ENCODE data around the gene ZC2HC1C. TPM values are rescaled to one million over a fixed set of nuclear protein-coding genes. Genes with fewer than 3 reads are reported as not detected.

Gene ZC2HC1C
- total and polyA plus RNA-seq, 9 of the 15 experiments (the other 6 are each of a cell fraction or from before 2014, with no cell fraction given), result 6.3 to 9.2 (median 7.7) TPM

DNA sequence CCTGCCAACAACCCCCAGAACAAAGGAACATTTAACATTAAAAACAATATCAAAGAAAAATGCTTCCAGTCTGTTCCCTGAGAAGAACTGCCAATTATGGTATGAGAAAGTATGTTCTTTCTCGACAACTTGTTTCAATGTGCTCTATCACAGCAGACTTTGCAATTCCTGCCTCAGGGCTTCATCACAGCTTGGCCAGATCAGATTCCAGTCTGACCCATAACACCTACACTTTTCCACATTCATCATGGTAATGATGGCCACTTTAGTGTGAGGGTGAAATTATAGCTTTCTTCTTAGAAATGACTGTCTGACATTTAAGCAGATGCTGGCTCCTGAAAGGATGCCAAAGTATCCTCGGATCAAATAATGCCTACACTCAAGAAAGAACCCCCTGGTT lies 40.4 kb downstream of the ZC2HC1C start (continued):
- TF ChIP-seq, protein P1, sequence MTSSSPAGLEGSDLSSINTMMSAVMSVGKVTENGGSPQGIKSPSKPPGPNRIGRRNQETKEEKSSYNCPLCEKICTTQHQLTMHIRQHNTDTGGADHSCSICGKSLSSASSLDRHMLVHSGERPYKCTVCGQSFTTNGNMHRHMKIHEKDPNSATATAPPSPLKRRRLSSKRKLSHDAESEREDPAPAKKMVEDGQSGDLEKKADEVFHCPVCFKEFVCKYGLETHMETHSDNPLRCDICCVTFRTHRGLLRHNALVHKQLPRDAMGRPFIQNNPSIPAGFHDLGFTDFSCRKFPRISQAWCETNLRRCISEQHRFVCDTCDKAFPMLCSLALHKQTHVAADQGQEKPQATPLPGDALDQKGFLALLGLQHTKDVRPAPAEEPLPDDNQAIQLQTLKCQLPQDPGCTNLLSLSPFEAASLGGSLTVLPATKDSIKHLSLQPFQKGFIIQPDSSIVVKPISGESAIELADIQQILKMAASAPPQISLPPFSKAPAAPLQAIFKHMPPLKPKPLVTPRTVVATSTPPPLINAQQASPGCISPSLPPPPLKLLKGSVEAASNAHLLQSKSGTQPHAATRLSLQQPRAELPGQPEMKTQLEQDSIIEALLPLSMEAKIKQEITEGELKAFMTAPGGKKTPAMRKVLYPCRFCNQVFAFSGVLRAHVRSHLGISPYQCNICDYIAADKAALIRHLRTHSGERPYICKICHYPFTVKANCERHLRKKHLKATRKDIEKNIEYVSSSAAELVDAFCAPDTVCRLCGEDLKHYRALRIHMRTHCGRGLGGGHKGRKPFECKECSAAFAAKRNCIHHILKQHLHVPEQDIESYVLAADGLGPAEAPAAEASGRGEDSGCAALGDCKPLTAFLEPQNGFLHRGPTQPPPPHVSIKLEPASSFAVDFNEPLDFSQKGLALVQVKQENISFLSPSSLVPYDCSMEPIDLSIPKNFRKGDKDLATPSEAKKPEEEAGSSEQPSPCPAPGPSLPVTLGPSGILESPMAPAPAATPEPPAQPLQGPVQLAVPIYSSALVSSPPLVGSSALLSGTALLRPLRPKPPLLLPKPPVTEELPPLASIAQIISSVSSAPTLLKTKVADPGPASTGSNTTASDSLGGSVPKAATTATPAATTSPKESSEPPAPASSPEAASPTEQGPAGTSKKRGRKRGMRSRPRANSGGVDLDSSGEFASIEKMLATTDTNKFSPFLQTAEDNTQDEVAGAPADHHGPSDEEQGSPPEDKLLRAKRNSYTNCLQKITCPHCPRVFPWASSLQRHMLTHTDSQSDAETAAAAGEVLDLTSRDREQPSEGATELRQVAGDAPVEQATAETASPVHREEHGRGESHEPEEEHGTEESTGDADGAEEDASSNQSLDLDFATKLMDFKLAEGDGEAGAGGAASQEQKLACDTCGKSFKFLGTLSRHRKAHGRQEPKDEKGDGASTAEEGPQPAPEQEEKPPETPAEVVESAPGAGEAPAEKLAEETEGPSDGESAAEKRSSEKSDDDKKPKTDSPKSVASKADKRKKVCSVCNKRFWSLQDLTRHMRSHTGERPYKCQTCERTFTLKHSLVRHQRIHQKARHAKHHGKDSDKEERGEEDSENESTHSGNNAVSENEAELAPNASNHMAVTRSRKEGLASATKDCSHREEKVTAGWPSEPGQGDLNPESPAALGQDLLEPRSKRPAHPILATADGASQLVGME (CRISPR knock-in tag; IDR thresholded peaks at IDR 0.05), result no peak
- TF ChIP-seq, protein P2, sequence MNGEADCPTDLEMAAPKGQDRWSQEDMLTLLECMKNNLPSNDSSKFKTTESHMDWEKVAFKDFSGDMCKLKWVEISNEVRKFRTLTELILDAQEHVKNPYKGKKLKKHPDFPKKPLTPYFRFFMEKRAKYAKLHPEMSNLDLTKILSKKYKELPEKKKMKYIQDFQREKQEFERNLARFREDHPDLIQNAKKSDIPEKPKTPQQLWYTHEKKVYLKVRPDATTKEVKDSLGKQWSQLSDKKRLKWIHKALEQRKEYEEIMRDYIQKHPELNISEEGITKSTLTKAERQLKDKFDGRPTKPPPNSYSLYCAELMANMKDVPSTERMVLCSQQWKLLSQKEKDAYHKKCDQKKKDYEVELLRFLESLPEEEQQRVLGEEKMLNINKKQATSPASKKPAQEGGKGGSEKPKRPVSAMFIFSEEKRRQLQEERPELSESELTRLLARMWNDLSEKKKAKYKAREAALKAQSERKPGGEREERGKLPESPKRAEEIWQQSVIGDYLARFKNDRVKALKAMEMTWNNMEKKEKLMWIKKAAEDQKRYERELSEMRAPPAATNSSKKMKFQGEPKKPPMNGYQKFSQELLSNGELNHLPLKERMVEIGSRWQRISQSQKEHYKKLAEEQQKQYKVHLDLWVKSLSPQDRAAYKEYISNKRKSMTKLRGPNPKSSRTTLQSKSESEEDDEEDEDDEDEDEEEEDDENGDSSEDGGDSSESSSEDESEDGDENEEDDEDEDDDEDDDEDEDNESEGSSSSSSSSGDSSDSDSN (IDR thresholded peaks at IDR 0.05; ENCODE audit: borderline replicate concordance in 1 of 2, low read depth in 2 of 2, low read length in 2 of 2), result no peak
- TF ChIP-seq MBD2 (IDR thresholded peaks at IDR 0.05; ENCODE audit: borderline replicate concordance, low read depth) (no peak), TRIM24 (IDR thresholded peaks at IDR 0.05) (no peak), SMARCC2 (IDR thresholded peaks at IDR 0.05; ENCODE audit: low read depth) (no peak), ZNF57 (CRISPR knock-in tag; IDR thresholded peaks at IDR 0.05) (no peak), ZFP1 (CRISPR knock-in tag; IDR thresholded peaks at IDR 0.05) (no peak), ZNF583 (CRISPR knock-in tag; IDR thresholded peaks at IDR 0.05) (no peak), TFAM (CRISPR knock-in tag; conservative IDR thresholded peaks at IDR 0.05) (no peak)
- TF ChIP-seq, protein P3, sequence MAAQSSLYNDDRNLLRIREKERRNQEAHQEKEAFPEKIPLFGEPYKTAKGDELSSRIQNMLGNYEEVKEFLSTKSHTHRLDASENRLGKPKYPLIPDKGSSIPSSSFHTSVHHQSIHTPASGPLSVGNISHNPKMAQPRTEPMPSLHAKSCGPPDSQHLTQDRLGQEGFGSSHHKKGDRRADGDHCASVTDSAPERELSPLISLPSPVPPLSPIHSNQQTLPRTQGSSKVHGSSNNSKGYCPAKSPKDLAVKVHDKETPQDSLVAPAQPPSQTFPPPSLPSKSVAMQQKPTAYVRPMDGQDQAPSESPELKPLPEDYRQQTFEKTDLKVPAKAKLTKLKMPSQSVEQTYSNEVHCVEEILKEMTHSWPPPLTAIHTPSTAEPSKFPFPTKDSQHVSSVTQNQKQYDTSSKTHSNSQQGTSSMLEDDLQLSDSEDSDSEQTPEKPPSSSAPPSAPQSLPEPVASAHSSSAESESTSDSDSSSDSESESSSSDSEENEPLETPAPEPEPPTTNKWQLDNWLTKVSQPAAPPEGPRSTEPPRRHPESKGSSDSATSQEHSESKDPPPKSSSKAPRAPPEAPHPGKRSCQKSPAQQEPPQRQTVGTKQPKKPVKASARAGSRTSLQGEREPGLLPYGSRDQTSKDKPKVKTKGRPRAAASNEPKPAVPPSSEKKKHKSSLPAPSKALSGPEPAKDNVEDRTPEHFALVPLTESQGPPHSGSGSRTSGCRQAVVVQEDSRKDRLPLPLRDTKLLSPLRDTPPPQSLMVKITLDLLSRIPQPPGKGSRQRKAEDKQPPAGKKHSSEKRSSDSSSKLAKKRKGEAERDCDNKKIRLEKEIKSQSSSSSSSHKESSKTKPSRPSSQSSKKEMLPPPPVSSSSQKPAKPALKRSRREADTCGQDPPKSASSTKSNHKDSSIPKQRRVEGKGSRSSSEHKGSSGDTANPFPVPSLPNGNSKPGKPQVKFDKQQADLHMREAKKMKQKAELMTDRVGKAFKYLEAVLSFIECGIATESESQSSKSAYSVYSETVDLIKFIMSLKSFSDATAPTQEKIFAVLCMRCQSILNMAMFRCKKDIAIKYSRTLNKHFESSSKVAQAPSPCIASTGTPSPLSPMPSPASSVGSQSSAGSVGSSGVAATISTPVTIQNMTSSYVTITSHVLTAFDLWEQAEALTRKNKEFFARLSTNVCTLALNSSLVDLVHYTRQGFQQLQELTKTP (IDR thresholded peaks at IDR 0.05; ENCODE audit: low read depth in 1 of 2, partially characterized antibody in 2 of 2), result no peak
- TF ChIP-seq, protein P4, sequence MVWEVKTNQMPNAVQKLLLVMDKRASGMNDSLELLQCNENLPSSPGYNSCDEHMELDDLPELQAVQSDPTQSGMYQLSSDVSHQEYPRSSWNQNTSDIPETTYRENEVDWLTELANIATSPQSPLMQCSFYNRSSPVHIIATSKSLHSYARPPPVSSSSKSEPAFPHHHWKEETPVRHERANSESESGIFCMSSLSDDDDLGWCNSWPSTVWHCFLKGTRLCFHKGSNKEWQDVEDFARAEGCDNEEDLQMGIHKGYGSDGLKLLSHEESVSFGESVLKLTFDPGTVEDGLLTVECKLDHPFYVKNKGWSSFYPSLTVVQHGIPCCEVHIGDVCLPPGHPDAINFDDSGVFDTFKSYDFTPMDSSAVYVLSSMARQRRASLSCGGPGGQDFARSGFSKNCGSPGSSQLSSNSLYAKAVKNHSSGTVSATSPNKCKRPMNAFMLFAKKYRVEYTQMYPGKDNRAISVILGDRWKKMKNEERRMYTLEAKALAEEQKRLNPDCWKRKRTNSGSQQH (CRISPR knock-in tag; IDR thresholded peaks at IDR 0.05), result no peak

Data from K562 (cell line).